Liver (tissue), 3 donors: ENCODE data around the gene JCAD.

Experiments
- ATF3 ChIP-seq: IDR thresholded peaks from 2 replicates; pipeline ENCODE4 v1.6.1; 2016; ENCODE audit warnings: antibody characterized with exemption
- FOXA1 ChIP-seq: IDR thresholded peaks from 2 replicates; pipeline ENCODE4 v1.6.1; 2016; ENCODE audit warnings: antibody characterized with exemption
- RAD21 ChIP-seq, 2 donors: IDR thresholded peaks; 2 replicates each; pipeline ENCODE4 v1.6.1; 2016; ENCODE audit warnings: antibody characterized with exemption in 2 of 2, mild to moderate bottlenecking in 2 of 2
- SP1 ChIP-seq: IDR thresholded peaks from 2 replicates; pipeline ENCODE4 v1.6.1; 2018; ENCODE audit warnings: antibody characterized with exemption, mild to moderate bottlenecking
- YY1 ChIP-seq: IDR thresholded peaks from 2 replicates; pipeline ENCODE4 v1.6.1; 2016; ENCODE audit warnings: antibody characterized with exemption, mild to moderate bottlenecking
- TF ChIP-seq, protein P1 (sequence below): fragments of 150-350 bp; IDR thresholded peaks from 2 replicates; pipeline ENCODE4 v1.5.1; 2017; ENCODE audit warnings: improper control_type of control experiment, low read depth, low read length; ENCODE audit not compliant: missing input control
- TF ChIP-seq, protein P2 (sequence below): IDR thresholded peaks from 2 replicates; pipeline ENCODE4 v1.6.1; 2016; ENCODE audit warnings: antibody characterized with exemption
- TF ChIP-seq, protein P3 (sequence below): IDR thresholded peaks from 2 replicates; pipeline ENCODE4 v1.6.1; 2016; ENCODE audit warnings: antibody characterized with exemption, mild to moderate bottlenecking
- donor health status: healthy.
- donor health status: healthy.

DNA sequence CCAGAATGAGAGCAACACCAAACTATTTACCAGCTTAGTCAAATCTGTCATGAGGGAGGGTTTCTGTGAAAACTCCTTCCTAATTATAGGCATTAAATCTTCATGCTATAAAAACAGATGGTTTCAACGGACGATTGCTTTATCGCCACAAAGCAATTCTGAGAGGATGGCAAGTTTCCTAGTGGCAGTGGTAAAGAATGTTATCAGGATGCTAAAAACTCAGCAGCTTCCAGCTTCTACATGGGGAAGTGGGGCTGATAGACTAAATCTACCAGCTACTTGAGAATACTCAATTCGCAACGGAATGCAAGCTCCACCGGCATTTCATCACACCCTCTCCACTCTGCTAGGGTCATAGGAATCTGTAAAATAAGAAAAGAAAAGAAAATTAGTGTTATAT is 41.8 kb downstream of the JCAD start:
- TF ChIP-seq, protein P1, sequence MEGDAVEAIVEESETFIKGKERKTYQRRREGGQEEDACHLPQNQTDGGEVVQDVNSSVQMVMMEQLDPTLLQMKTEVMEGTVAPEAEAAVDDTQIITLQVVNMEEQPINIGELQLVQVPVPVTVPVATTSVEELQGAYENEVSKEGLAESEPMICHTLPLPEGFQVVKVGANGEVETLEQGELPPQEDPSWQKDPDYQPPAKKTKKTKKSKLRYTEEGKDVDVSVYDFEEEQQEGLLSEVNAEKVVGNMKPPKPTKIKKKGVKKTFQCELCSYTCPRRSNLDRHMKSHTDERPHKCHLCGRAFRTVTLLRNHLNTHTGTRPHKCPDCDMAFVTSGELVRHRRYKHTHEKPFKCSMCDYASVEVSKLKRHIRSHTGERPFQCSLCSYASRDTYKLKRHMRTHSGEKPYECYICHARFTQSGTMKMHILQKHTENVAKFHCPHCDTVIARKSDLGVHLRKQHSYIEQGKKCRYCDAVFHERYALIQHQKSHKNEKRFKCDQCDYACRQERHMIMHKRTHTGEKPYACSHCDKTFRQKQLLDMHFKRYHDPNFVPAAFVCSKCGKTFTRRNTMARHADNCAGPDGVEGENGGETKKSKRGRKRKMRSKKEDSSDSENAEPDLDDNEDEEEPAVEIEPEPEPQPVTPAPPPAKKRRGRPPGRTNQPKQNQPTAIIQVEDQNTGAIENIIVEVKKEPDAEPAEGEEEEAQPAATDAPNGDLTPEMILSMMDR = no peak
- TF ChIP-seq, protein P2, sequence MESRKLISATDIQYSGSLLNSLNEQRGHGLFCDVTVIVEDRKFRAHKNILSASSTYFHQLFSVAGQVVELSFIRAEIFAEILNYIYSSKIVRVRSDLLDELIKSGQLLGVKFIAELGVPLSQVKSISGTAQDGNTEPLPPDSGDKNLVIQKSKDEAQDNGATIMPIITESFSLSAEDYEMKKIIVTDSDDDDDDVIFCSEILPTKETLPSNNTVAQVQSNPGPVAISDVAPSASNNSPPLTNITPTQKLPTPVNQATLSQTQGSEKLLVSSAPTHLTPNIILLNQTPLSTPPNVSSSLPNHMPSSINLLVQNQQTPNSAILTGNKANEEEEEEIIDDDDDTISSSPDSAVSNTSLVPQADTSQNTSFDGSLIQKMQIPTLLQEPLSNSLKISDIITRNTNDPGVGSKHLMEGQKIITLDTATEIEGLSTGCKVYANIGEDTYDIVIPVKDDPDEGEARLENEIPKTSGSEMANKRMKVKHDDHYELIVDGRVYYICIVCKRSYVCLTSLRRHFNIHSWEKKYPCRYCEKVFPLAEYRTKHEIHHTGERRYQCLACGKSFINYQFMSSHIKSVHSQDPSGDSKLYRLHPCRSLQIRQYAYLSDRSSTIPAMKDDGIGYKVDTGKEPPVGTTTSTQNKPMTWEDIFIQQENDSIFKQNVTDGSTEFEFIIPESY = no peak
- TF ChIP-seq, protein P3, sequence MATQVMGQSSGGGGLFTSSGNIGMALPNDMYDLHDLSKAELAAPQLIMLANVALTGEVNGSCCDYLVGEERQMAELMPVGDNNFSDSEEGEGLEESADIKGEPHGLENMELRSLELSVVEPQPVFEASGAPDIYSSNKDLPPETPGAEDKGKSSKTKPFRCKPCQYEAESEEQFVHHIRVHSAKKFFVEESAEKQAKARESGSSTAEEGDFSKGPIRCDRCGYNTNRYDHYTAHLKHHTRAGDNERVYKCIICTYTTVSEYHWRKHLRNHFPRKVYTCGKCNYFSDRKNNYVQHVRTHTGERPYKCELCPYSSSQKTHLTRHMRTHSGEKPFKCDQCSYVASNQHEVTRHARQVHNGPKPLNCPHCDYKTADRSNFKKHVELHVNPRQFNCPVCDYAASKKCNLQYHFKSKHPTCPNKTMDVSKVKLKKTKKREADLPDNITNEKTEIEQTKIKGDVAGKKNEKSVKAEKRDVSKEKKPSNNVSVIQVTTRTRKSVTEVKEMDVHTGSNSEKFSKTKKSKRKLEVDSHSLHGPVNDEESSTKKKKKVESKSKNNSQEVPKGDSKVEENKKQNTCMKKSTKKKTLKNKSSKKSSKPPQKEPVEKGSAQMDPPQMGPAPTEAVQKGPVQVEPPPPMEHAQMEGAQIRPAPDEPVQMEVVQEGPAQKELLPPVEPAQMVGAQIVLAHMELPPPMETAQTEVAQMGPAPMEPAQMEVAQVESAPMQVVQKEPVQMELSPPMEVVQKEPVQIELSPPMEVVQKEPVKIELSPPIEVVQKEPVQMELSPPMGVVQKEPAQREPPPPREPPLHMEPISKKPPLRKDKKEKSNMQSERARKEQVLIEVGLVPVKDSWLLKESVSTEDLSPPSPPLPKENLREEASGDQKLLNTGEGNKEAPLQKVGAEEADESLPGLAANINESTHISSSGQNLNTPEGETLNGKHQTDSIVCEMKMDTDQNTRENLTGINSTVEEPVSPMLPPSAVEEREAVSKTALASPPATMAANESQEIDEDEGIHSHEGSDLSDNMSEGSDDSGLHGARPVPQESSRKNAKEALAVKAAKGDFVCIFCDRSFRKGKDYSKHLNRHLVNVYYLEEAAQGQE = no peak
- TF ChIP-seq RAD21 (IDR thresholded peaks at IDR 0.05) (no peak), ATF3 (no peak), SP1 (no peak), FOXA1 (no peak), YY1 (no peak)
